ENCODE measurements around the gene DHX34. TPM values are rescaled to one million over a fixed set of nuclear protein-coding genes. Genes with fewer than 3 reads are reported as not detected.
A peak's percentile ranks its signal among the peaks of the same experiment; 100 is the strongest.

DHX34 gene
- polyA plus RNA-seq, 1 of the 3 experiments (the other 2 are of a cell fraction): 16.4 TPM

DNA sequence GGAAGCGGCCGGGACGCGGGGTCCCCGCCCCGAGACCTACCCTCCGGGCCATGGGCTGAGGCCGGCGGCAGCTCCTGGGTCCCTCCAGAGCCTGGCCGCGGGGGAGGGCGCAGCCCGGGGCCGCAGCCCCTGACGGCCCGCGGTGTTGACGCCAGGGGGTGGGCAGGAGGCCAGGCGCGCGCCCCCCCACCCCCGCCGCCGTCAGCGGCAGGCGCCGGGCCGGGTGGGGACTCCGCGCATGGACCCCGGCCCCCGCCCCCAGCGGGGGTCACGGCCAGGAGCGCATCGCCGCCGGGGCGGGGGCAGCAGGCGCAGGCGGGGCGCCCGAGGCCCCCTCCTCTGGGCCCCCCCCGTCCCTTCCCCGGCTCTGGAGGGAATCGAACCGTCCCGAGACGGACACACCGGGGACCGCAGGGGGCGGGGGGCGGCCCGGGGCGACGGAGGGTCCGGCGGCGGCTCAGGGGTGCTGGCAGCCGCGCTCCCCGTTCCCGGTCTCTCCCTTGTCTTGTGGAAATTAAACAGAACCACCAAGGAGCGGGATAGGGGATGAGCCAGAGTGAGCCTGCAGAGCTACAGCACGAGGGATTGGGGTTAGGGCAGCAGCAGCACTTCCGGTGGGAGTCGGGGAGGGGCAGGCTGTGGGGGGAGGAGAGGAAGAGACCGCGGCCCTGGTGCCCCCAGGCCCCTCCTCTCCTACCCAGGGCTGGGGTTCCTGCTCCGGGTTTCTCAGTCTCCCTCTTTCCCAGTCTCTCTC is 70.1 kb downstream of the DHX34 start, which contains the start of gene MEIS3:
Gene MEIS3, minus strand, starts transcription at position 498 of the 754 bp plus-strand sequence. Its CDS starts 446 bp downstream, at position 52.
- Histone ChIP-seq H3K9ac (peak within 1 kb of the TSS; percentile 74), H3K9me2 (no peaks in the 10 kb centered on the region), H3K36me3 (replicated peaks in 1 of 2; ENCODE audit: control insufficient read depth in 1 of 2, insufficient read depth in 2 of 2, low read length in 1 of 2) (peaks cover 2 to 5% of the 10 kb centered on the region in 2 experiments), H3K9me3 (no peaks in the 10 kb centered on the region), H3F3A (replicated peaks; ENCODE audit: insufficient read depth) (peaks cover 5% of the 10 kb centered on the region), H3K79me2 (ENCODE audit: insufficient read depth) (peaks cover 21% of the 10 kb centered on the region), H4K20me1 (ENCODE audit: insufficient read depth) (peaks cover 25% of the 10 kb centered on the region), H2AFZ (ENCODE audit: low read depth) (0 out of 2 replicates have a peak within 1 kb of the TSS, but pooled peaks have one; percentile 16), H3K27me3 (ENCODE audit: insufficient read depth) (no peaks in the 10 kb centered on the region), H3K4me1 (ENCODE audit: control insufficient read depth in 1 of 2, insufficient read depth in 2 of 2, low read depth in 1 of 2, low read length in 1 of 2) (peaks cover 26 to 37% of the 10 kb centered on the region in 2 experiments; a peak in 3 of 4 replicates), H3K4me2 (peak within 1 kb of the TSS; percentile 99), H3K4me3 (ENCODE audit: low read depth in 2 of 2, low read length in 1 of 2) (peak within 1 kb of the TSS; percentile 65 to 73), H3K27ac (ENCODE audit: low read depth in 2 of 2, low read length in 1 of 2) (peak within 1 kb of the TSS in 1 of 2 experiments; percentile 64; a peak in 2 of 4 replicates)
- ChIA-PET CTCF (interaction anchor here (1.0 kb wide), 1 partner anchor 28 kb away, joined by 6 read pairs; no protein-coding TSS in a partner anchor), POLR2A (interaction anchor here (0.7 to 1.0 kb wide), 2 partner anchors 9 to 218 kb away, joined by 3 to 4 read pairs; no protein-coding TSS in a partner anchor)
- TF ChIP-seq CTCF (IDR thresholded peaks at IDR 0.05): no peak
- no peak for TF ChIP-seq ZBTB33 (IDR thresholded peaks at IDR 0.05; ENCODE audit: borderline replicate concordance, low read depth)
- no peak for TF ChIP-seq USF2 (IDR thresholded peaks at IDR 0.05; ENCODE audit: borderline replicate concordance, low read depth, low read length)
- no peak for TF ChIP-seq SIN3A (IDR thresholded peaks at IDR 0.05; ENCODE audit: borderline replicate concordance, low read depth, low read length)
- peak; percentile 81 for DNase-seq
- 17% methylated on average over 7 of the region's 70 CpGs for WGBS (ENCODE audit: low lambda C conversion rate)

- peaks cover 25% of the 10 kb centered on the region for H4K20me1 ChIP-seq (ENCODE audit: insufficient read depth)
- peaks cover 26 to 37% of the 10 kb centered on the region in 2 experiments; a peak in 3 of 4 replicates for H3K4me1 ChIP-seq (ENCODE audit: control insufficient read depth in 1 of 2, insufficient read depth in 2 of 2, low read depth in 1 of 2, low read length in 1 of 2)
- H3K36me3 ChIP-seq (replicated peaks in 1 of 2; ENCODE audit: control insufficient read depth in 1 of 2, insufficient read depth in 2 of 2, low read length in 1 of 2): peaks cover 0 to 5% of the 10 kb centered on the region in 2 experiments
- H3K9ac ChIP-seq: no peak overlapping the region
- no peak overlapping the region for H2AFZ ChIP-seq (ENCODE audit: low read depth)
- H3K4me2 ChIP-seq: peak overlapping the region; percentile 99; the same call in 1 of the 2 replicates
- 79% methylated on average over 19 of the region's 19 CpGs for WGBS (ENCODE audit: low lambda C conversion rate)
- ChIA-PET CTCF (interaction anchor here (1.2 kb wide), 1 partner anchor 29 kb away, joined by 7 read pairs; no protein-coding TSS in a partner anchor), POLR2A (no interaction called here)
- H3K27ac ChIP-seq (ENCODE audit: low read depth in 2 of 2, low read length in 1 of 2): peak overlapping the region in 1 of 2 experiments; percentile 51; a peak in 1 of 4 replicates
- DNase-seq: no peak
- H3K9me2 ChIP-seq: no peaks in the 10 kb centered on the region
- H3F3A ChIP-seq (replicated peaks; ENCODE audit: insufficient read depth): peaks cover 5% of the 10 kb centered on the region
- peaks cover 21% of the 10 kb centered on the region for H3K79me2 ChIP-seq (ENCODE audit: insufficient read depth)
- TF ChIP-seq NRF1 (IDR thresholded peaks at IDR 0.05; ENCODE audit: low read depth, low read length) (no peak), RCOR1 (IDR thresholded peaks at IDR 0.05; ENCODE audit: low read length) (no peak), FOXJ3 (CRISPR knock-in tag; IDR thresholded peaks at IDR 0.05) (no peak), MEF2A (IDR thresholded peaks at IDR 0.05; ENCODE audit: borderline replicate concordance, low read depth) (no peak)
- H3K4me3 ChIP-seq (ENCODE audit: low read depth in 2 of 2, low read length in 1 of 2): no peak overlapping the region; a peak in 1 of 4 replicates
- H3K27me3 ChIP-seq (ENCODE audit: insufficient read depth): no peaks in the 10 kb centered on the region
- H3K9me3 ChIP-seq: no peaks in the 10 kb centered on the region
Observed at GRCh38 chr19:47419789-47420188, 70.7 kb downstream of the DHX34 start.
